HFF-Myc (cell line): ENCODE measurements around the gene SKAP2.
A peak's percentile ranks its signal among the peaks of the same experiment; 100 is the strongest.

Experiments
- DNase-seq: peaks from one replicate; pipeline ENCODE4 v3.0.0-alpha.2; 2011; ENCODE audit warnings: low read depth; ENCODE audit errors: extremely low read depth
- H3K4me3 ChIP-seq: replicated peaks from 2 replicates; pipeline ENCODE4 v1.5.1; 2011; ENCODE audit warnings: low read depth, mild to moderate bottlenecking, control low read depth, low read length
- TF ChIP-seq, protein P1 (sequence below): IDR thresholded peaks from 2 replicates; pipeline ENCODE4 v1.5.1; 2012; ENCODE audit warnings: mild to moderate bottlenecking, low read depth, low read length, control low read depth; ENCODE audit errors: missing control alignments

Gene SKAP2

DNA sequence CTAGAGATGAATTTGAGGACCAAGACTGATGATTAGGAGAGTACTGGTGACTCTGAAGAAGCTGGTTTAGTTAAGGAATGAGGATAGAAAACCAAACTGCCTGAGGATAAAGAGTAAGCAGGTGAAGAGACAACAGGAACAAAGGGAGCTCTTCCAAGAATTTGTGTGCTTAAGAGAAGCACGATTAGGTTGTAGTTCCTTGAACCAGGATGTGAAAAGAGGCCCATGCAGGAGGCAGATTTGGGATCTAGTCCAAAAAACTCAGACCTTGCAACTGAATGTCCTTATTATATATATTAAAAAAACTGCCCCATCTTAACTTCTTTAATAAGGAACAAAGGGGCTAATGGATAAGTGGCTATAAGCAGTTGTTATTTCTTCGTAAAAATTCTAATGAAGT is 150.4 kb downstream of the SKAP2 start:
- H3K4me3 ChIP-seq = no peak overlapping the region
- TF ChIP-seq, protein P1, sequence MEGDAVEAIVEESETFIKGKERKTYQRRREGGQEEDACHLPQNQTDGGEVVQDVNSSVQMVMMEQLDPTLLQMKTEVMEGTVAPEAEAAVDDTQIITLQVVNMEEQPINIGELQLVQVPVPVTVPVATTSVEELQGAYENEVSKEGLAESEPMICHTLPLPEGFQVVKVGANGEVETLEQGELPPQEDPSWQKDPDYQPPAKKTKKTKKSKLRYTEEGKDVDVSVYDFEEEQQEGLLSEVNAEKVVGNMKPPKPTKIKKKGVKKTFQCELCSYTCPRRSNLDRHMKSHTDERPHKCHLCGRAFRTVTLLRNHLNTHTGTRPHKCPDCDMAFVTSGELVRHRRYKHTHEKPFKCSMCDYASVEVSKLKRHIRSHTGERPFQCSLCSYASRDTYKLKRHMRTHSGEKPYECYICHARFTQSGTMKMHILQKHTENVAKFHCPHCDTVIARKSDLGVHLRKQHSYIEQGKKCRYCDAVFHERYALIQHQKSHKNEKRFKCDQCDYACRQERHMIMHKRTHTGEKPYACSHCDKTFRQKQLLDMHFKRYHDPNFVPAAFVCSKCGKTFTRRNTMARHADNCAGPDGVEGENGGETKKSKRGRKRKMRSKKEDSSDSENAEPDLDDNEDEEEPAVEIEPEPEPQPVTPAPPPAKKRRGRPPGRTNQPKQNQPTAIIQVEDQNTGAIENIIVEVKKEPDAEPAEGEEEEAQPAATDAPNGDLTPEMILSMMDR = no peak
- no peak for DNase-seq

DNA sequence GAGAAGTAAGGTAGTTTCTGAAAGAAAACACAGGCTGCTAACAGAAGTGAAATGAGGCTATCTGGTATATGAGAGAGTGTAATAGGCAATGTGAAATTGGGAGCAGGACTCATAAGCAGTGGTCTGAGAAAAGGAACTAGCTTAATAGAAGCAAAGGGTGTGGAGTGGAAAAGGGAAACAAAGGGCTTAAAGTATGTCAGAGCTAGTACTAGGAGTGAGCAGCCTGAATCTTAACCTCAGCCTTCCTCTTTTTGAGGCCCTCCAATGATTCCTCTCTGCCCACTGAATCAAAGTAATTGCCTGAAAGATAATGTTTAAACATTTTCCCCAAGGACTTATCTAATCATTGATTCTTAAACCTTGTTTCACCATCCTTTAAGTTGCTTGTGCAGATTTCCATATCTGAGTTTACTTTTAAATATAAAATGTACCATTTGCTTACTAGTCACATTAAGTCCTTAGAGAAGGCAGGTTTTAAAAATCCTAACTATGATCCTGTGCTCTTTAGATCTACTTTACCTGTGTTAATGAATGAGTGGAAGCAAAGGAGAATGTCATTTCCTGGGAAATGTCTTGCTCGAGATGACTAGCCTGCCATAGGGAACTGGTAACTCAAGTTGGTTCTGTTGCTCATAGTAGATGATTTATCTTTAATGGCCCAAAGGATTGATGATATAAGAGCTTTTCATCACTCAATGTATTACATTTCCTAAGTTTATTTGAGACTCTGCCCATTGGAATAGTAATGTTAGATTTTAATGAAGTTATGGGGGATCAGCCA is 155.0 kb downstream of the SKAP2 start:
- H3K4me3 ChIP-seq = no peak overlapping the region
- TF ChIP-seq, protein P1 = no peak
- no peak for DNase-seq

DNA sequence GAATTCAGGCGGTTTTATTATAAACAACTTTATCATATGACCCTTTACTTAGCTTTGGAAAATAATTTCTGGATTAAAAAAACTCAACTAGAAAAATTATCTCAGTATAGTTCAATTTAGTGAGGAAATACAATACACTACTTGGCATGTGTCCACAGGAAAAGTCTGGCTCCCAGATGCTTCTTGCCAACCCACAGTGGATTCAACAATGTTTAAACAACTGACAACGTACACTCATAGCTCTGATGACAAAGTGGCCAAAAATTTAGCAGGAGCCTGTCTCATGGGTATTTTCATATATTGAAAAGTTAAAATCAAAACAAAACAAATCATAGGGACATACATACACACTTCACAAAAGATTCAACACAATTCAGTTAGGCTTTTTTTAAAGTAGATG is 158.8 kb downstream of the SKAP2 start:
- peak; percentile 95 for DNase-seq
- no peak overlapping the region for H3K4me3 ChIP-seq
- TF ChIP-seq, protein P1 = no peak

GRCh38 chr7:26704786-26705185 is 159.6 kb downstream of the SKAP2 start:
- TF ChIP-seq, protein P1 = no peak
- DNase-seq = no peak
- no peak overlapping the region for H3K4me3 ChIP-seq

- TF ChIP-seq, protein P1 = no peak
- DNase-seq = no peak
Observed at GRCh38 chr7:26704036-26704435, 160.4 kb downstream of the SKAP2 start.

GRCh38 chr7:26700893-26701292 is 163.5 kb downstream of the SKAP2 start:
- TF ChIP-seq, protein P1 = no peak
- DNase-seq = no peak
- no peak overlapping the region for H3K4me3 ChIP-seq

More at GRCh38 chr7:26704036-26704435, 160.4 kb downstream of the SKAP2 start:
- H3K4me3 ChIP-seq = no peak overlapping the region
